WI38 (cell line): ENCODE measurements around the gene LAMB4.

Experiments used
- H3K4me3 ChIP-seq: 2 replicates; pipeline ENCODE4 v1.5.1; 2011; ENCODE audit warnings: low read depth, mild to moderate bottlenecking, control low read depth, low read length
- CTCF ChIP-seq: IDR thresholded peaks from 2 replicates; pipeline ENCODE4 v1.5.1; 2012; ENCODE audit warnings: low read depth, mild to moderate bottlenecking, control low read depth, low read length

LAMB4 gene

GRCh38 chr7:108109221-108109908 lies 20.8 kb downstream of the LAMB4 start:
- no peak overlapping the region for H3K4me3 ChIP-seq
- 0 out of 2 replicates have a peak, but pooled peaks have one; percentile 3 for TF ChIP-seq CTCF

DNA sequence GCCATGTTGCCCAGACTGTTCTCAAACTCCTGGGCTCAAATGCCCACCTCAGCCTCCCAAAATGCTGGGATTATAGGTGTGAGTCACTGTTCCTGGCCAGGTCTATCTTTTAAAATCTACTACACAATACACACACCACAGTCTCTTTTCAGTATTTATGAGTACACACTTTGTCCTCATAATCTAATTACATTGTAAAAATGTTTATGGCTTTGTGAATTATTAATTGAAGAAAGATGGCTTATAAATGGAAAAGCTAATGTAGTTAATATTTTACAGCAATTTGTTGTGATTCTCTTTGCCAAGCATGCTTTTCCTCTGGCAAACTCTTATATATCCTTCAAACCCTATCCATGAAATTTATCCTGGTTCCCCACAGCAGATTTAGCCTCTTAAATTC lies 22.0 kb downstream of the LAMB4 start:
- no peak overlapping the region for H3K4me3 ChIP-seq
- TF ChIP-seq CTCF, result no peak

- no peak overlapping the region for H3K4me3 ChIP-seq
- TF ChIP-seq CTCF, result no peak
Measured at GRCh38 chr7:108104324-108104723, 25.8 kb downstream of the LAMB4 start.

DNA sequence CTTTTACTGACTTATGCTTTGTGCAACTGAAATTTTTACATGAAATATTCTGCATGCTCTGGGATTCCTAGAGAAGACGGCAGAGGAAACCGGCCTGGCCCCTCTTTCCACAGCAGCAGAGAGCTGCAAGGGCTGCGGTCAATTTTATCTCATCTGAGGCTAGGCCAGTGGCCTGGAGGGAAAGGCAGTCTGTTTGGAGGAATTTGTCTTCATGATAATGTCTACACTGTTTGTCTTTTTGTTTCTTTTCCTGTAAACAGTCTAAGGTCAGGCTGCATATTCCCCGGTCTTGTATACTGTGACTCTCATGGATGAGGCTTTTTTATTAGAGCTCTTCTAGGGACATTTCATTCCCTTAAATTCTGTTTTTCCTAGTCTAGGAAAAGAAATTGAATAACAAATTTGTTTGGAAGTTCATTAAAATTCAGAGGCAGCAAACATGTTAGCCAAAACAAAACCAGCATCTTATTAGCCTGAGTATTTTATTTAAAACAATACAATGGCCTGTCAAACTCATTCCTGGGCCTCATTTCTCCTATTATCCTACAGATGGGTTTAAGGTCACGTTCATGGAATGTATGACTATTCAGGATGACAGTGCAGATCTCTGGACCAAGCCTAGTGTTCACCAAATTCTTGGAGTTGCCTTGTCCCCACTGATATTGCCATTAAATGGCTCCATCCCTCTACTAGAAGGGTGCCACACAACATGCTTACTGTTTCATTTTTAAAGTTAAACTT lies 26.4 kb downstream of the LAMB4 start:
- no peak for TF ChIP-seq CTCF

DNA sequence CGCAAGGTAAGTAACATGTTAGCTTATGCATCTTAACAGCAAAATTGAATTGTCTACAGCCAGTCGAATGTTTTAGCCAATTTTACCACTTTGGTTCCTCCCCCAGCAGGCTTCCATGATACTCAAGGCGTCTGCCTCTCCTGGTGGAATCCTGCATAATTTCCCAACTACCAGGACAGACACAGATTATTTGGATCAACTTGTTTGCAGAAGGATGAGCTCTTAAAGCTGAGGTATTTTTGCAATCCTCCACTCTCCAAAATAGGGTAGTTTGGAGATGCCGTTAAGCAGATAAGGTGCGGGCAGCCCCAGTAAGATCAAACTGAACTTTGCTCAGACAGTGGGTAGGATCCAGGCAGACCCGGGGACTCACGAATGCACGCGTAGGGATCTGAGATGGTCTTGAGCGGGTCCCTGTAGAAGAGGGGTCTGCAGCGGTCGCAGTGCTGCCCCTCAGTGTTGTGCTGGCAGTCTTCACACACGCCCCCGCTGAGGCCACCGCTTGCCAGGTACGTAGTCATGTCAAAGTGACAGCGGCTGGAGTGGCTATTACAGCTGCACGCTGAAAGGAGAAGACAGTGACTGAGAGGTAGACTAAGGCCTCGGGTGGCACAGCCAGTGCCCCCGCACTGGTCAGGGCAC lies 27.4 kb downstream of the LAMB4 start:
- H3K4me3 ChIP-seq, result no peak overlapping the region
- TF ChIP-seq CTCF, result no peak

More for the DNA sequence above, 26.4 kb downstream of the LAMB4 start:
- no peak overlapping the region for H3K4me3 ChIP-seq

GRCh38 chr7:108101759-108102158 lies 28.4 kb downstream of the LAMB4 start:
- no peak for TF ChIP-seq CTCF
- no peak overlapping the region for H3K4me3 ChIP-seq

DNA sequence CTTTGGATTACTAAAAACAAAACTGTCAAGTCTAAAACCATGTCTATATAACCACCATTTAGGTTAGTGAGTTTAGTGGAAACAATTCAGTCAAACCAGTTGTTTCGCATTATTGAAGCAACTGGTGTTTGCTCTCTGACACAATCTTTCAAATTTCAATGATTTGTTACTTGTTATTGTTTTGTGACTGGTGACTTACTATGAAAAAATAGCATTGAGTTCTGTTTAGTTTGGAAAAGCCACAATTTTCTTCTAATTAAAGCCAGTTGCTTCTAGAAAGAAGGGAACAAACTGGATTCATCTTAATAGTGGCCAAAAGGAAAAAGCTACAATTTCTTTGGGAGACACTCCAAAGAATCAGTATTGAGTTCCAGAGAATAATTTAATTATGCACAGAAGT lies 30.4 kb downstream of the LAMB4 start:
- no peak overlapping the region for H3K4me3 ChIP-seq
- no peak for TF ChIP-seq CTCF
